Measurements from ENCODE around the gene SLC6A16. TPM values are rescaled to one million over a fixed set of nuclear protein-coding genes. Genes with fewer than 3 reads are reported as not detected.
A peak's percentile ranks its signal among the peaks of the same experiment; 100 is the strongest.
"Not testable (repeated sequence)": the region's sequence is repeated elsewhere in the genome, so short reads cannot be mapped to it uniquely, and the experiment has no call there.

The SLC6A16 gene
- 1 to 10 TPM; 1.8 to 6.5 (median 3.2) TPM for polyA plus RNA-seq (ENCODE audit: insufficient read length in 4 of 4)

GRCh38 chr19:49324801-49325576 is at the start of gene SLC6A16:
Gene SLC6A16 (minus strand): TSS chr19:49325191. CDS start chr19:49311347, 13,844 bp downstream.
- no peak for DNase-seq (ENCODE audit: low read depth in 4 of 4, low spot score in 2 of 4)

- DNase-seq (ENCODE audit: low read depth in 4 of 4, low spot score in 2 of 4) = not testable (repeated sequence)
These were observed 48.2 kb upstream of the SLC6A16 start for GRCh38 chr19:49373174-49373573.

GRCh38 chr19:49371184-49371583 is 46.2 kb upstream of the SLC6A16 start:
- DNase-seq (ENCODE audit: low read depth in 4 of 4, low spot score in 2 of 4) = no peak

GRCh38 chr19:49368711-49369358 is 43.8 kb upstream of the SLC6A16 start:
- no peak for DNase-seq (ENCODE audit: low read depth in 4 of 4, low spot score in 2 of 4)

- DNase-seq (ENCODE audit: low read depth in 4 of 4, low spot score in 2 of 4) = no peak
These were observed 41.1 kb upstream of the SLC6A16 start for GRCh38 chr19:49366110-49366509.

- no peak for DNase-seq (ENCODE audit: low read depth in 4 of 4, low spot score in 2 of 4)
These were observed 39.2 kb upstream of the SLC6A16 start for GRCh38 chr19:49364083-49364737.

GRCh38 chr19:49363268-49364082 is 38.5 kb upstream of the SLC6A16 start, which contains the start of gene DKKL1:
Gene DKKL1 (plus strand): TSS chr19:49363877. CDS start chr19:49363999, 122 bp downstream.
- peak; percentile 93 to 95 (median 94) for DNase-seq (ENCODE audit: low read depth in 4 of 4, low spot score in 2 of 4)

GRCh38 chr19:49362929-49363267 is 37.9 kb upstream of the SLC6A16 start:
- no peak for DNase-seq (ENCODE audit: low read depth in 4 of 4, low spot score in 2 of 4)

- DNase-seq (ENCODE audit: low read depth in 4 of 4, low spot score in 2 of 4) = peak in 3 of 4 donors; percentile 50 to 69 (median 69)
These were observed 37.3 kb upstream of the SLC6A16 start, which contains the start of gene TEAD2 for GRCh38 chr19:49362048-49362928. Gene TEAD2 (minus strand): TSS chr19:49362416. CDS start chr19:49360075, 2,341 bp downstream.

- DNase-seq (ENCODE audit: low read depth in 4 of 4, low spot score in 2 of 4) = peak; percentile 79 to 89 (median 86)
These were observed 36.6 kb upstream of the SLC6A16 start for GRCh38 chr19:49361438-49362047.

- DNase-seq (ENCODE audit: low read depth in 4 of 4, low spot score in 2 of 4) = no peak
These were observed 35.1 kb upstream of the SLC6A16 start for GRCh38 chr19:49359851-49360820.

- no peak for DNase-seq (ENCODE audit: low read depth in 4 of 4, low spot score in 2 of 4)
These were observed 32.2 kb upstream of the SLC6A16 start for GRCh38 chr19:49357186-49357585.

- no peak for DNase-seq (ENCODE audit: low read depth in 4 of 4, low spot score in 2 of 4)
These were observed 31.4 kb upstream of the SLC6A16 start for GRCh38 chr19:49356382-49356781.

GRCh38 chr19:49355909-49356353 is 30.9 kb upstream of the SLC6A16 start:
- DNase-seq (ENCODE audit: low read depth in 4 of 4, low spot score in 2 of 4) = no peak

GRCh38 chr19:49349567-49349966 is 24.6 kb upstream of the SLC6A16 start:
- DNase-seq (ENCODE audit: low read depth in 4 of 4, low spot score in 2 of 4) = no peak

- DNase-seq (ENCODE audit: low read depth in 4 of 4, low spot score in 2 of 4) = no peak
These were observed 23.6 kb upstream of the SLC6A16 start for GRCh38 chr19:49348305-49349189.

- DNase-seq (ENCODE audit: low read depth in 4 of 4, low spot score in 2 of 4) = no peak
These were observed 22.8 kb upstream of the SLC6A16 start for GRCh38 chr19:49347835-49348234.

All from left renal cortex interstitium (tissue), 4 donors.